ENCODE data around the gene SKA2. TPM values are rescaled to one million over a fixed set of nuclear protein-coding genes. Genes with fewer than 3 reads are reported as not detected.
A peak's percentile ranks its signal among the peaks of the same experiment; 100 is the strongest.

The SKA2 gene
- total and polyA plus RNA-seq, 9 of the 15 experiments (the other 6 are each of a cell fraction or from before 2014, with no cell fraction given): 58.1 to 183 (median 133) TPM

DNA sequence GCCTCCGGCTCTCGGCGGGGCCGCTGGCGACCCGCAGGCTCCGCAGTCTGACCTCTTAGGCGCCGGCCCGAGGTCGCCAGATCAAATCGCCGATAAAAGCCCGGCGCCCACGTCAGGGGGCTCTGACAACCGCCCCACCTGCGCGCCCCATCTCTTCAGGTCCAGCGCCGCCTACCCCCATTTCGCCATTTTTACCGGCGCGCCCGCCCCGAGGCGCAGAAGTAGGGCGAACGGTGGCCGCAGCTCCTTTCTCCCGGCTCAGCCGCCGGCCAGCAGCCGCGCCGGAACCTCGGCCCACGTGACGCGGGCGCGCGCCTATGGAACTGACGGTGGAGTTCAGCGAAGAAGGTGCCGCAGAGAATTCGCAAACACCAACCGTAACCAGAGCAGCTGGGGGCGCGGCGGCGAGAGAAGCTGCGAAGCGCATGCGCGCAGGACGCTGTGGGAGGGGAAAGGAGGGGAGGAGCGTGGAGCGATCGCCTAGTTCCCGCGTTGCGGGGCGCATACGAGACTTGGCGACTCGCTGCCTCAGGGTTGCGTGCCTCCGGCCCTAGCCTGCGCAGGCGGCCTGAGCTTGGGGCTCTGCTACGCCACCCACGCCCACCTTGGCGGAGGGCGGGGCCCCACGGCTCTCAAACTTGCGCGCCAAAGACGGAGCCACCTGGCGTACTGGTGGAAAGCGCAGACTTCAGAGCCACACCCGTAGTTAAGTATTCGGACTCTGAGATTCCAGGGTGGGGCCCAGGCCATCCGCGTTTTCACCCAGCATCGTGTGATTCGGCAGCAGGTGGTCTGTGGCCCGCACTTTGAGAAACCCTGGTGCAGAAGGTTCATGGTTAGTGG, 48.3 kb downstream of the SKA2 start, which contains the start of gene TRIM37 (continued):
- TF ChIP-seq, protein P1, sequence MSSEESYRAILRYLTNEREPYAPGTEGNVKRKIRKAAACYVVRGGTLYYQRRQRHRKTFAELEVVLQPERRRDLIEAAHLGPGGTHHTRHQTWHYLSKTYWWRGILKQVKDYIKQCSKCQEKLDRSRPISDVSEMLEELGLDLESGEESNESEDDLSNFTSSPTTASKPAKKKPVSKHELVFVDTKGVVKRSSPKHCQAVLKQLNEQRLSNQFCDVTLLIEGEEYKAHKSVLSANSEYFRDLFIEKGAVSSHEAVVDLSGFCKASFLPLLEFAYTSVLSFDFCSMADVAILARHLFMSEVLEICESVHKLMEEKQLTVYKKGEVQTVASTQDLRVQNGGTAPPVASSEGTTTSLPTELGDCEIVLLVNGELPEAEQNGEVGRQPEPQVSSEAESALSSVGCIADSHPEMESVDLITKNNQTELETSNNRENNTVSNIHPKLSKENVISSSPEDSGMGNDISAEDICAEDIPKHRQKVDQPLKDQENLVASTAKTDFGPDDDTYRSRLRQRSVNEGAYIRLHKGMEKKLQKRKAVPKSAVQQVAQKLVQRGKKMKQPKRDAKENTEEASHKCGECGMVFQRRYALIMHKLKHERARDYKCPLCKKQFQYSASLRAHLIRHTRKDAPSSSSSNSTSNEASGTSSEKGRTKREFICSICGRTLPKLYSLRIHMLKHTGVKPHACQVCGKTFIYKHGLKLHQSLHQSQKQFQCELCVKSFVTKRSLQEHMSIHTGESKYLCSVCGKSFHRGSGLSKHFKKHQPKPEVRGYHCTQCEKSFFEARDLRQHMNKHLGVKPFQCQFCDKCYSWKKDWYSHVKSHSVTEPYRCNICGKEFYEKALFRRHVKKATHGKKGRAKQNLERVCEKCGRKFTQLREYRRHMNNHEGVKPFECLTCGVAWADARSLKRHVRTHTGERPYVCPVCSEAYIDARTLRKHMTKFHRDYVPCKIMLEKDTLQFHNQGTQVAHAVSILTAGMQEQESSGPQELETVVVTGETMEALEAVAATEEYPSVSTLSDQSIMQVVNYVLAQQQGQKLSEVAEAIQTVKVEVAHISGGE (CRISPR knock-in tag; IDR thresholded peaks at IDR 0.05): peak in 2 of 3 experiments; percentile 79 to 94; a peak in 4 of 6 replicates
- TF ChIP-seq CBX5 (IDR thresholded peaks at IDR 0.05; ENCODE audit: borderline replicate concordance, low read depth) (0 out of 2 replicates have a peak, but pooled peaks have one; percentile 4), RBM15 (IDR thresholded peaks at IDR 0.05; ENCODE audit: insufficient read depth, low read length) (no peak), ZNF764 (CRISPR knock-in tag; IDR thresholded peaks at IDR 0.05; ENCODE audit: low read depth) (no peak), ZNF347 (CRISPR knock-in tag; IDR thresholded peaks at IDR 0.05; ENCODE audit: low read depth) (no peak), ZNF589 (CRISPR knock-in tag; IDR thresholded peaks at IDR 0.05; ENCODE audit: low read depth) (no peak), BCOR (IDR thresholded peaks at IDR 0.05) (no peak; the same call in 1 of the 2 replicates), ZNF778 (CRISPR knock-in tag; IDR thresholded peaks at IDR 0.05) (no peak), RAD21 (CRISPR knock-in tag; conservative IDR thresholded peaks at IDR 0.05 in 1 of 2, IDR thresholded peaks at IDR 0.05 in 1 of 2) (0 out of 4 replicates have a peak, but pooled peaks of 1 of the 2 experiments have one; percentile 12), RBFOX2 (IDR thresholded peaks at IDR 0.05; ENCODE audit: low read depth, low read length) (peak; percentile 94), ZBTB1 (CRISPR knock-in tag; IDR thresholded peaks at IDR 0.05; ENCODE audit: borderline replicate concordance, low read depth) (peak; percentile 90)
- TF ChIP-seq, protein P2, sequence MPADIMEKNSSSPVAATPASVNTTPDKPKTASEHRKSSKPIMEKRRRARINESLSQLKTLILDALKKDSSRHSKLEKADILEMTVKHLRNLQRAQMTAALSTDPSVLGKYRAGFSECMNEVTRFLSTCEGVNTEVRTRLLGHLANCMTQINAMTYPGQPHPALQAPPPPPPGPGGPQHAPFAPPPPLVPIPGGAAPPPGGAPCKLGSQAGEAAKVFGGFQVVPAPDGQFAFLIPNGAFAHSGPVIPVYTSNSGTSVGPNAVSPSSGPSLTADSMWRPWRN (IDR thresholded peaks at IDR 0.05; ENCODE audit: low read depth): no peak
- TF ChIP-seq, protein P3, sequence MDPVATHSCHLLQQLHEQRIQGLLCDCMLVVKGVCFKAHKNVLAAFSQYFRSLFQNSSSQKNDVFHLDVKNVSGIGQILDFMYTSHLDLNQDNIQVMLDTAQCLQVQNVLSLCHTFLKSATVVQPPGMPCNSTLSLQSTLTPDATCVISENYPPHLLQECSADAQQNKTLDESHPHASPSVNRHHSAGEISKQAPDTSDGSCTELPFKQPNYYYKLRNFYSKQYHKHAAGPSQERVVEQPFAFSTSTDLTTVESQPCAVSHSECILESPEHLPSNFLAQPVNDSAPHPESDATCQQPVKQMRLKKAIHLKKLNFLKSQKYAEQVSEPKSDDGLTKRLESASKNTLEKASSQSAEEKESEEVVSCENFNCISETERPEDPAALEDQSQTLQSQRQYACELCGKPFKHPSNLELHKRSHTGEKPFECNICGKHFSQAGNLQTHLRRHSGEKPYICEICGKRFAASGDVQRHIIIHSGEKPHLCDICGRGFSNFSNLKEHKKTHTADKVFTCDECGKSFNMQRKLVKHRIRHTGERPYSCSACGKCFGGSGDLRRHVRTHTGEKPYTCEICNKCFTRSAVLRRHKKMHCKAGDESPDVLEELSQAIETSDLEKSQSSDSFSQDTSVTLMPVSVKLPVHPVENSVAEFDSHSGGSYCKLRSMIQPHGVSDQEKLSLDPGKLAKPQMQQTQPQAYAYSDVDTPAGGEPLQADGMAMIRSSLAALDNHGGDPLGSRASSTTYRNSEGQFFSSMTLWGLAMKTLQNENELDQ (CRISPR knock-in tag; IDR thresholded peaks at IDR 0.05; ENCODE audit: borderline replicate concordance): peak; percentile 48; the same call in 1 of the 2 replicates
- TF ChIP-seq, protein P4, sequence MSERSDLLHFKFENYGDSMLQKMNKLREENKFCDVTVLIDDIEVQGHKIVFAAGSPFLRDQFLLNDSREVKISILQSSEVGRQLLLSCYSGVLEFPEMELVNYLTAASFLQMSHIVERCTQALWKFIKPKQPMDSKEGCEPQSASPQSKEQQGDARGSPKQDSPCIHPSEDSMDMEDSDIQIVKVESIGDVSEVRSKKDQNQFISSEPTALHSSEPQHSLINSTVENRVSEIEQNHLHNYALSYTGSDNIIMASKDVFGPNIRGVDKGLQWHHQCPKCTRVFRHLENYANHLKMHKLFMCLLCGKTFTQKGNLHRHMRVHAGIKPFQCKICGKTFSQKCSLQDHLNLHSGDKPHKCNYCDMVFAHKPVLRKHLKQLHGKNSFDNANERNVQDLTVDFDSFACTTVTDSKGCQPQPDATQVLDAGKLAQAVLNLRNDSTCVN (CRISPR knock-in tag; IDR thresholded peaks at IDR 0.05): 0 out of 2 replicates have a peak, but pooled peaks have one; percentile 46
- TF ChIP-seq, protein P5, sequence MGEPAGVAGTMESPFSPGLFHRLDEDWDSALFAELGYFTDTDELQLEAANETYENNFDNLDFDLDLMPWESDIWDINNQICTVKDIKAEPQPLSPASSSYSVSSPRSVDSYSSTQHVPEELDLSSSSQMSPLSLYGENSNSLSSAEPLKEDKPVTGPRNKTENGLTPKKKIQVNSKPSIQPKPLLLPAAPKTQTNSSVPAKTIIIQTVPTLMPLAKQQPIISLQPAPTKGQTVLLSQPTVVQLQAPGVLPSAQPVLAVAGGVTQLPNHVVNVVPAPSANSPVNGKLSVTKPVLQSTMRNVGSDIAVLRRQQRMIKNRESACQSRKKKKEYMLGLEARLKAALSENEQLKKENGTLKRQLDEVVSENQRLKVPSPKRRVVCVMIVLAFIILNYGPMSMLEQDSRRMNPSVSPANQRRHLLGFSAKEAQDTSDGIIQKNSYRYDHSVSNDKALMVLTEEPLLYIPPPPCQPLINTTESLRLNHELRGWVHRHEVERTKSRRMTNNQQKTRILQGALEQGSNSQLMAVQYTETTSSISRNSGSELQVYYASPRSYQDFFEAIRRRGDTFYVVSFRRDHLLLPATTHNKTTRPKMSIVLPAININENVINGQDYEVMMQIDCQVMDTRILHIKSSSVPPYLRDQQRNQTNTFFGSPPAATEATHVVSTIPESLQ (CRISPR knock-in tag; IDR thresholded peaks at IDR 0.05): 0 out of 2 replicates have a peak, but pooled peaks have one; percentile 35

Data from K562 (cell line).